NCI-H748 (cell line): ENCODE data around the gene EIF5A2.
"Not testable (repeated sequence)": the region's sequence is repeated elsewhere in the genome, so short reads cannot be mapped to it uniquely, and the experiment has no call there.

Experiments
- DNase-seq: peaks from one replicate; lab custom pipeline; 2025; ENCODE audit not compliant: unreplicated experiment; lab: John Stamatoyannopoulos, UW

The EIF5A2 gene

GRCh38 chr3:170908235-170909116 is at the start of gene EIF5A2:
Gene EIF5A2 (minus strand): TSS chr3:170908637. CDS start chr3:170907806, 831 bp downstream.
- peak; percentile 96 for DNase-seq

- DNase-seq: no peak
Measured at GRCh38 chr3:170956647-170957046, 48.2 kb upstream of the EIF5A2 start.

DNA sequence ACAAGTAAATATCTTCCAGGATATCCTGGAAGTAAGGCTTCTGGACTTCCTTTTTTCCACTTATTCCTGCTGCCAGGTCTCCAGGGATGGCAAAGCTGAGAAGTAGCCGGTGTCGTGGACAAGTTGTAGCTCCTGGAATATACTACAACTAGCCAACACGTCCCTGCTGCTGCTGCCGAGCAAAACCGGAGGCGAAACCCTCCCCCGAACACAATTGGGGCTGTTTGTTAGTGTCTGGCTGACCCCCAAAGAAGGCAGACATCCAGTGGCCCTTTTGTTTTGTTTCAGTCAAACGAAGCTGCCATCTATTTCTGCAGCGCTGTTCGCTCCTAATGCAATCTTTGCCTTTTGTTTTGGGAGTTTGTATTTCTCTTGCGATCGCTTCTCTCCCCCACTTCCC is 45.3 kb upstream of the EIF5A2 start:
- no peak for DNase-seq

- no peak for DNase-seq
Measured at GRCh38 chr3:170953229-170953628, 44.8 kb upstream of the EIF5A2 start.

- no peak for DNase-seq
Measured at GRCh38 chr3:170949211-170949610, 40.8 kb upstream of the EIF5A2 start.

GRCh38 chr3:170947018-170947769 is 38.8 kb upstream of the EIF5A2 start:
- DNase-seq: no peak

DNA sequence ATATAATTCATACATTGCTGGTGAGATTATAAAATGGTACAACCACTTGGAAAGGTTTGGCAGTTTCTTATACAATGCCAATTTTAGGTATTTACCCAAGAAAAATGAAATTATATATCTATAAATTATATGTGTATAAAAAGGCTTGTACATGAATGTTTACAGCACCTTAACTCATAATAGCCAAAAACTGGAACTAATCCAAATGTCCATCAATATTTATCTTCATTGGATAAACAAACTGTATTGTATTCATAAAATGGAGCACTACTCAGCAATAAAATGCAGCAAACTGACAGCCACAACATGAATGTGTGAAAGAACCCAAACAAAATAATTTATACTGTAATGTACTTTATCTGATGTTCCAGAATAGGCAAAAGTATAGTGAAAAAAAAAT is 33.6 kb upstream of the EIF5A2 start:
- DNase-seq: no peak

DNA sequence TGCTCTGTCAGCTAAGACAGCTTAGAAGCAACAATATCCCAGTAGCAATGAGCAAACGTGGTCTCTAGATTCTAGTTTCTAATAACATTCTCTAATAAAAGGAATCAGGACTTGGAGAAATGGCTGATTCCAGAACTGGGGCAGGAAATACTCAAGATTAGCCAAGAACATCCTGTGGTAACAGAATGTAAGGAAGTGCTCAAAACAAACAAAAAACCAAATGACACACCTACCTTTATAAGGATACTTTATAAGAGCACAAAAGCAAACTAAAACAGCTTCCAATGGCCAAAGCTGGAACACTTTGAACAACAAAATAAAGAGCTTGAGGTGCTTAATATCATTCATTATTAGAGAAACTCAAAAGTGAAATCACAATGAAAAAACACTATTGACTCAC is 33.1 kb upstream of the EIF5A2 start:
- DNase-seq: no peak

DNA sequence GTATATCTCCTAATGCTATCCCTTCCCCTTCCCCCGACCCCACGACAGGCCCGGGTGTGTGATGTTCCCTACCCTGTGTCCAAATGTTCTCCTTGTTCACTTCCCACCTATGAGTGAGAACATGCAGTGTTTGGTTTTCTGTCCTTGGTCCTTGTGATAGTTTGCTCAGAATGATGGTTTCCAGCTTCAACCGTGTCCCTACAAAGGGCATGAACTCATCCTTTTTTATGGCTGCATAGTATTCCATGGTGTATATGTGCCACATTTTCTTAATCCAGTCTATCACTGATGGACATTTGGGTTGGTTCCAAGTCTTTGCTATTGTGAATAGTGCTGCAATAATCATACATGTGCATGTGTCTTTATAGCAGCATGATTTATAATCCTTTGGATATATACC is 24.6 kb upstream of the EIF5A2 start:
- not testable (repeated sequence) for DNase-seq

GRCh38 chr3:170923553-170923952 is 15.1 kb upstream of the EIF5A2 start:
- not testable (repeated sequence) for DNase-seq

DNA sequence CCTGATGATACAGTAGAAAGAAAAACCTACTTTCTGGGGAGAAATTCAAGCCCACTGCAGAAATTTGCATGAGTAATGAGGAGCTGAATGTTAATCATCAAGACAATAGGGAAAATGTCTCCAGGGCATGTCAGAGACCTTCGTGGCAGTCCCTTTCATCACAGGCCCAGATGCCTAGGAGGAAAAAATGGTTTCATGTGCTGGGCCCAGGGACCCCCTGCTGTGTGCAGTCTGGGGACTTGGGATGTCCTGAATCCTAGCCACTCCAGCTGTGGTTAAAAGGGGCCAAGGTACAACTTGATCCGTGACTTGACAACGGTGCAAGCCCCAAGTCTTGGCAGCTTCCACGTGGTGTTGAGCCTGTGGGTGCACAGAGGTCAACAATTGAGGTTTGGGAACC is 10.3 kb upstream of the EIF5A2 start:
- no peak for DNase-seq

GRCh38 chr3:170914690-170915089 is 6.3 kb upstream of the EIF5A2 start:
- no peak for DNase-seq

DNA sequence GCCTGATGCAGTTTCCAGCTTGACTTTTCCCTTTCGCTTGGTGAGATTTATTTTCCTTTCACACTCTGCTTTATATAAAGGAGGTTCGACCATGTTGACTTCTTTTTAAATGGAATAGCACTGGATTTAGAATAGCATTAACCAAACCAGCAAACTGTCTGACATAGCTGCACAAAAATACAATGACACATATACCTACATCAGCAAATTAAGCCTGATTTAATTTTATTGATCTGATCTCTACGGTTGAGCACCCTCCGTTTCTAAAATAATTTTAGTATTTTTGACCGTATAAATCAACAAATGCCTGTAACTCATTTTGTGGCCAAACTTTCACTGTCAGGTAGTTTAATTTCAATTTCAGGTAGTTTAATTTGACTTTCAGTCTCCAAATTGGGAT is 5.8 kb upstream of the EIF5A2 start:
- DNase-seq: no peak

DNA sequence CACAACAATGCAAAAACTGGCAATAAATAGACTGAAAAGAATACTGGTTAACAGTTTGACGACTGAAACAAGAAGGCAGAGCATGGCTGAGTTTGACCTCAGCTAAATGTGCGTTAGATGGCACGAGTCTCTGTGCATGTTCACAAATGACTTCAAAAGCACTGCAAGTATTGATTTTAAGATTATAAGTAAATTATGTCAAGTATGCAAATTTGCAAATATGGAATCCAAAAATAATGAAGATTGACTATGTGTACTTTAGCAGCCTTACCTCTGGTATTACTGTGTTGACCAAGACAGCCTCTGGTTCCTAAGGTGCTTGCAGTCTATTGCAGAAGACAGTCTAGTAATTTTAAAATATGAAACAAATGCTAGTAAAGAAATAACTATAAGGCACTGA is 2.6 kb upstream of the EIF5A2 start:
- no peak for DNase-seq

- no peak for DNase-seq
Measured at GRCh38 chr3:170910542-170910941, 2.1 kb upstream of the EIF5A2 start.

- DNase-seq: peak; percentile 0
Measured at GRCh38 chr3:170909129-170909903, 879 bp upstream of the EIF5A2 start.

DNA sequence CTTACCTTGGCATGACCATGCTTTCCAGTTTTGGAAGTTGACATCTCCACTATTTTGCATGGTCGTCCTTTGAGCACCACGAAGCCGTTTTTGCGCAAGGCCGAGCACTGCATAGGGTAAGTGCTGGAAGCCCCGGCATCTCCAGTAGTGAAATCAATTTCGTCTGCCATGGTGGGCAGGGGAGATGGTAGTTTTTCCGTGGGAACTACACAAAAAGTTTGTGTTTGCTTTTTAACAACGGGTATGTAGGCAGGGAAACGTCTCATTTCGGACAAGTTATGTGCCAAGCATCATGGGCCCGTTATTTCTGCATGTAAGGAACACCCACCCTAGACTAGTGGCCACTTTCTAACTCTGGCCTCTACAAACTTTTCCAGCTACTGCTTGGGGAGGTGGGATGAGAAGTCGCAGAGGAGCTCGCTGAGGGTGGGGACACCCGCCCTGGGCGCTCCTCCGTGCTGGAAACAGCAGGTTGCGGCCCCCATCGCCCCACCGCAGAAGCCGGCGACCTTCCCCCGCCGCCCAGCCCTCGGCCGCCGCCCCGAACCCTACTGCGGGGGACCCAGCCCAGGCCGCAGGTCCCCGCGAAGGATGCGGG is 701 bp downstream of the EIF5A2 start:
- peak; percentile 16 for DNase-seq

DNA sequence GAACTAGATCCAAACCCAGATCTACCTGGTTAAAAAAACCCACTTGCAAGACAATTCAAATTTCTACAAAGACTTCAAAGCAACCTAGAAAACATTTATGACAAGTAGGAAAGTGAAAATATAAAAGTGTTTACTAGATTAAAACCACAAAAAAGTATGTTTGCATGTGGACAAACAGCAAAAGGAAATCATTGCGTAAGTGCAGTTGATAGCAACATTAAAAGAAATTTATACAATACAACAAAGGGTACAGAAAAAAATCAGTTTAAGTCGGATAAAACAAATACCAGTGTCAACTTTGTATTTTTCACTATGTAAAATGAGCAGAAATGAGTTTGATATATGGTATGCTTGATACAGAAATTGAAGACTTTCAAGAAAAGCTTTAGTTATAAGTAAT is 2.6 kb downstream of the EIF5A2 start:
- DNase-seq: no peak

DNA sequence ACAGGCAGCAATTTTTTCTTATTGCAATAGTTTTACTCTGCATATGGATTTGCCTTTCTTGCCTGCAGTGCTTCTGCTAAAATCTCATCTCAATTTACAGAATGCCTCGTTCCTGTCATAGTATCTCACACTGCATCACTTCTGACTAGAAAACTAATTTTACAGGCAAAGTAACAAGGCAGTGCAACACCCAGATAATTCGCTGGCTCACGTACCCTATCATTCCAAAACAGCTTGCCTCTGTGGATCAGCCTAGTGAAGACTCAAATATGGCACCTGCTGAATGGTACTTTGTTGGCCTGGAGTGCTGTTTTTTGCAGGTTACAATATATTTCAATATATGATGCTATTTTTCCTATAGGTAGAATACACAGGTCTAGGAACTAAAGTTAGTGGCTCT is 5.3 kb downstream of the EIF5A2 start:
- no peak for DNase-seq

DNA sequence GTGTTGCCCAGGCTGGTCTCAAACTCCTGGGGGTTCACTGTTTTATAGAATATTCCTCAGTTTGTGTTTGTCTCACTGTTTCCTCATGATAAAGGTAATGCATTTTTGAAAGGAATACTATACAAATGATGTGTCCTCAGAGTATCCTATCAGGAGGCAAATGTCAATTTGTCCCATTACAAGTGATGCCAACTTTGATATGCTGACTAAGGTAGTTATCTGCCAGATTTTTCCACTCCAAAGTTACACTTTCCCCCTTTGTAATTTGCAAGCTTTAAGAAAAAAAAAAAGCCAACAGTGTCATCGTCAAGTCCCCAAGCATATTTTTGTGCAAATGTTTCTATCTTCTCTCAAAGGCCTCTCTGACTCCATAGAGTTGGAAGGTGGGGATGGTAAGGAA is 9.0 kb downstream of the EIF5A2 start:
- DNase-seq: no peak

GRCh38 chr3:170897978-170898377 is 10.5 kb downstream of the EIF5A2 start:
- DNase-seq: no peak
